DMS53 treated with DMSO at 0.1 percent for 48 hours (cell line): ENCODE measurements around the gene BNIP2.
"Not testable (repeated sequence)": the region's sequence is repeated elsewhere in the genome, so short reads cannot be mapped to it uniquely, and the experiment has no call there.

Experiments
- DNase-seq: peaks from one replicate; lab custom pipeline; 2025; ENCODE audit not compliant: unreplicated experiment; lab: John Stamatoyannopoulos, UW

BNIP2 gene

GRCh38 chr15:59642351-59642750 lies 46.8 kb downstream of the BNIP2 start:
- no peak for DNase-seq

GRCh38 chr15:59637507-59637906 lies 51.6 kb downstream of the BNIP2 start:
- DNase-seq: not testable (repeated sequence)

GRCh38 chr15:59636184-59636583 lies 52.9 kb downstream of the BNIP2 start:
- no peak for DNase-seq

- no peak for DNase-seq
Observed at GRCh38 chr15:59632714-59633113, 56.4 kb downstream of the BNIP2 start.

- no peak for DNase-seq
Observed at GRCh38 chr15:59622289-59622688, 66.8 kb downstream of the BNIP2 start.

GRCh38 chr15:59618406-59618805 lies 70.7 kb downstream of the BNIP2 start:
- DNase-seq: no peak

- peak; percentile 82 for DNase-seq
Observed at GRCh38 chr15:59616379-59616778, 72.7 kb downstream of the BNIP2 start.

DNA sequence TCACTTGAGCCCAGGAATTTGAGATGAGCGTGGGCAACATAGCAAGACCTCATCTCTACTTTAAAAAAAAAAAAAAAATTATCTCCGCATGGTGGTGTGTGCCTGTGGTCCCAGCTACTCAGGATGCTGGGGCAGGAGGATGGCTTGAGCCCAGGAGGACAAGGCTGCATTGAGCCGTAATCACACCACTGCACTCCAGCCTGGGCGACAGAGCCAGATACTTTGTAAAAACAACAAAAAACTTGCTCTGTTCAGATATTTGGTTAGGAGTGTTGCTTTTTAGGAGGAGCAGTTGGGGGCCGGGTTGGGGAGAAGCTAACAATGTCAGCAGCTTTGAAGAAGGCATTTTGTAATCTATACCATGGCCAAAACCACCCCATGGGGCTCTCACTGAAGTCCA lies 73.5 kb downstream of the BNIP2 start:
- DNase-seq: no peak

DNA sequence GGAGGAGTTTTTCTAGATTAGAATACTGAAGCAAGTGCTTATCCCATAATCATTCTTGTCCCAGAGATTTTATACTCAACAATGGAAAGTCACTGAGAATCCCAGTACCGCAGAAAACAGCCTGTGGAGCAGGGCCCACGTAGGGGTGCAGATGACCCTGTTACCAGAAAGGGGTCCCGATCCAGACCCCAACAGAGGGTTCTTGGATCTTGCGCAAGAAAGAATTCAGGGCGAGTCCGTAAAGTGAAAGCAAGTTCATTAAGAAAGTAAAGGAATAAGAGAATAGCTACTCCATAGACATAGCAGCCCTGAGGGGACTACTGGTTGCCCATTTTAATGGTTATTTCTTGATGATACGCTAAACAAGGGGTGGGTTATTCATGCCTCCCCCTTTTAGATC lies 75.0 kb downstream of the BNIP2 start:
- no peak for DNase-seq

DNA sequence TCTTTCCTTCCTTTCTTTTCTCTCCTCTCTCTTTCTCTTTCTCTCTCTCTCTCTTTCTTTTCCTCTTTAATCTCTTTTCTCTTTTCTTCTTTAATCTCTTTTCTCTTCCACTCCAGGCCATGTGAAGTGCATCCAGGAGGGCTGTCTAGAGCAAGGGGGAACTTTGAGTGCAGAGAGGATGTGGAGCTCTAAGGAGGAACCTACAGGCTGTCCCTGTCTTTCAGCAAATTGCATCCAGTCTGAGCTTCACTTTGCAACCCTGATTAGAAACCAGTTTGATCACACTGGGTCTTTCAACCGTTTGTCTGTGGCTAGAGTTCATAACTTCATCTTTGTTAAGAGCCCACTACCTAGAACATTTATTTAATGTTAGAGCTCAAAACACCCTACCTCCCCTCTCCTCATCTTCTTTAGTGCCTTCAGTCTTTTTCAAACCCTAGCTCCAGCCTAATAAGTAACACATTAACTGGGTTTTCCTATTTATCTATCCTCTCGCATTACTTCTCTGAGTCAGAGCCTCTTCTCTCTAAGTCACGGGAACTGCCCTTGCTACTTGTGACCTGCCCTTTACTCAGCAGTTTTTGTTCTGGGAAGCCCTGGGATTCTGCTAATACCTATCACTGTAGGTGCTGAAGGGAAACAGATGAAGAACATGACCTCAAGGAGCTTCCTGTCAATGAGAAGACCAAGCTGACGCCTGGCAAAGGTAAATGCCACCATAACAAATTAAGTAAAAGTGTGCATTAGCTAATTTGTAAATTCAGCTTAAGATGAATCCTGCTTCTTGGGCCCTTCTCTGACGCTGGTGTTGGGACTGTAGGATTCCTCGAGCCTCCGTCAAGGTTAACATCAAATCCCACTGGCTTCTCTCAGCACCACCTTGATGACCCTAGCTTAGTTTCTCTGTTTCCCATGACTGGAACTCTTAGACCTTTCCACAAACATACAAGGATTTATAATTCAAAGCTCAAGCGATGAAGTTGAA lies 77.6 kb downstream of the BNIP2 start, which contains the start of gene GCNT3:
Gene GCNT3 (plus strand): TSS at position 508 of the 985 bp plus-strand sequence. CDS start 6,456 bp downstream, outside the sequence.
- DNase-seq: peak; percentile 89

DNA sequence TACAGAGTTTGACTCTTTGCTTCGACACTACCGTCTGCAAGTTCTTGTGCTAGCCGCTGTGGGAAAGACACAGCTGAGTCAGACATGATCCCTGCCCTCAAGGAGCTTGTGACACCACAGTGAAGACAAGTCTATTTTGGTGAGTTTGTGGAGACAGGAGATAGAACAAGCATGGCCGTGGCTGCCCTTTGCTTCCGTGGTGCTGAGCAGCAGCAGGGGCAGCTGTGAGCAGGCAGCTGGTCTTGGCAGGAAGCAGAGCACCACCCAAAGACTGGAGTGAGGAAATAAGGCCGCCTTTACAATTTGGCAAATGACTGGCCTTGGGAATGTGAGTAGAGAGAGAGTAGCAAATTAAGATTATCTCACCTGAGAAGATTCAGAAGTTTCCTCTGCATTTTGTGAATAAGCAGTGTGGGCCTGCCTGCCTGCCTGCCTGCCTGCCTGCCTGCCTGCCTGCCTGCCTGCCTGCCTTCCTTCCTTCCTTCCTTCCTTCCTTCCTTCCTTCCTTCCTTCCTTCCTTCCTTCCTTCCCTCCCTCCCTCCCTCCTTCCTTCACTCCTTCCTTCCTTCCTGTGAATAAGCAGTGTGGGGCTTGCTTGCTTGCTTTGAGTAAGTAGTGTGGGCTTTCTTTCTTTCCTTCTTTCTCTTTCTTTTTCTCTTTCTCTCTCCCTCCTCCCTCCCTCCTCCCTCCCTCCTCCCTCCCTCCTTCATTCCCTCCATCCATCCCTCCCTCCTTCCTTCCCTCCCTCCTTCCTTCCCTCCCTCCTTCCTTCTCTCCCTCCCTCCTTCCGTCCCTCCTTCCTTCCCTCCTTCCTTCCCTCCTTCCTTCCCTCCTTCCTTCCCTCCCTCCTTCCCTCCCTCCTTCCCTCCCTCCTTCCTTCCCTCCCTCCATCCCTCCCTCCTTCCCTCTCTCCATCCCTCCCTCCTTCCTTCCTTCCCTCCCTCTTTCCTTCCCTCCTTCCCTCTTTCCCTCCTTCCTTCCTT lies 79.1 kb downstream of the BNIP2 start:
- no peak for DNase-seq
